IPS-18a (cell line): ENCODE data around the gene AVPI1.
"Not testable (repeated sequence)": the region's sequence is repeated elsewhere in the genome, so short reads cannot be mapped to it uniquely, and the experiment has no call there.

Source experiments
- H3K27ac ChIP-seq: one replicate; pipeline ENCODE4 v1.5.1; 2013; ENCODE audit warnings: low read length
- H3K27me3 ChIP-seq: one replicate; pipeline ENCODE4 v1.6.1; 2013; ENCODE audit warnings: mild to moderate bottlenecking, low read length; ENCODE audit not compliant: control insufficient read depth, insufficient read depth
- H3K36me3 ChIP-seq: one replicate; pipeline ENCODE4 v1.6.1; 2013; ENCODE audit warnings: low read depth, low read length; ENCODE audit not compliant: control insufficient read depth
- H3K4me1 ChIP-seq: one replicate; pipeline ENCODE4 v1.6.1; 2013; ENCODE audit warnings: low read depth, low read length; ENCODE audit not compliant: control insufficient read depth
- H3K4me3 ChIP-seq: one replicate; pipeline ENCODE4 v1.5.1; 2013; ENCODE audit warnings: low read length
- H3K9ac ChIP-seq: one replicate; pipeline ENCODE4 v1.6.1; 2013; ENCODE audit warnings: mild to moderate bottlenecking, low read length, moderate library complexity
- H3K9me3 ChIP-seq: one replicate; pipeline ENCODE4 v1.6.1; 2013; ENCODE audit warnings: low read depth, low read length; ENCODE audit not compliant: control insufficient read depth

The AVPI1 gene

GRCh38 chr10:97647556-97647955 lies 39.5 kb downstream of the AVPI1 start:
- Histone ChIP-seq H3K27me3 (no peaks in the 10 kb centered on the region), H3K9me3 (no peaks in the 10 kb centered on the region), H3K4me3 (no peak overlapping the region), H3K9ac (no peak overlapping the region), H3K27ac (no peak overlapping the region), H3K36me3 (peaks cover 28% of the 10 kb centered on the region), H3K4me1 (peaks cover 22% of the 10 kb centered on the region)

- no peaks in the 10 kb centered on the region for H3K9me3 ChIP-seq
- peaks cover 29% of the 10 kb centered on the region for H3K4me1 ChIP-seq
- H3K27ac ChIP-seq = no peak overlapping the region
Measured at GRCh38 chr10:97644936-97645335, 42.1 kb downstream of the AVPI1 start.

GRCh38 chr10:97643441-97643985 lies 43.5 kb downstream of the AVPI1 start:
- H3K27ac ChIP-seq = no peak overlapping the region
- H3K4me3 ChIP-seq = no peak overlapping the region
- no peaks in the 10 kb centered on the region for H3K27me3 ChIP-seq
- no peaks in the 10 kb centered on the region for H3K9me3 ChIP-seq
- H3K4me1 ChIP-seq = peaks cover 21% of the 10 kb centered on the region
- peaks cover 15% of the 10 kb centered on the region for H3K36me3 ChIP-seq
- no peak overlapping the region for H3K9ac ChIP-seq

More at GRCh38 chr10:97644936-97645335, 42.1 kb downstream of the AVPI1 start:
- no peaks in the 10 kb centered on the region for H3K27me3 ChIP-seq
- peaks cover 15% of the 10 kb centered on the region for H3K36me3 ChIP-seq
- H3K9ac ChIP-seq = no peak overlapping the region
- no peak overlapping the region for H3K4me3 ChIP-seq

GRCh38 chr10:97642471-97643159 lies 44.4 kb downstream of the AVPI1 start:
- Histone ChIP-seq H3K36me3 (peaks cover 15% of the 10 kb centered on the region), H3K4me1 (peaks cover 15% of the 10 kb centered on the region)
- H3K9me3 ChIP-seq, H3K9ac ChIP-seq, H3K27me3 ChIP-seq, H3K27ac ChIP-seq, H3K4me3 ChIP-seq: not testable (repeated sequence)

- H3K9me3 ChIP-seq = no peaks in the 10 kb centered on the region
- H3K27ac ChIP-seq = no peak overlapping the region
- no peaks in the 10 kb centered on the region for H3K27me3 ChIP-seq
- peak overlapping the region; percentile 92 for H3K4me3 ChIP-seq
- peaks cover 15% of the 10 kb centered on the region for H3K36me3 ChIP-seq
- peaks cover 11% of the 10 kb centered on the region for H3K4me1 ChIP-seq
- H3K9ac ChIP-seq = peak overlapping the region; percentile 63
Measured at GRCh38 chr10:97640868-97641811, 45.9 kb downstream of the AVPI1 start.

GRCh38 chr10:97640174-97640867 lies 46.7 kb downstream of the AVPI1 start, which contains the start of gene PI4K2A:
Gene PI4K2A (plus strand): TSS chr10:97640671. CDS start chr10:97640743, 72 bp downstream.
- H3K27ac ChIP-seq = no peak within 1 kb of the TSS
- H3K36me3 ChIP-seq = peaks cover 15% of the 10 kb centered on the region
- H3K4me1 ChIP-seq = peaks cover 11% of the 10 kb centered on the region
- no peaks in the 10 kb centered on the region for H3K27me3 ChIP-seq
- H3K4me3 ChIP-seq = peak within 1 kb of the TSS; percentile 92
- no peaks in the 10 kb centered on the region for H3K9me3 ChIP-seq
- H3K9ac ChIP-seq = peak within 1 kb of the TSS; percentile 63

GRCh38 chr10:97639090-97639489 lies 48.0 kb downstream of the AVPI1 start:
- not testable (repeated sequence) for H3K36me3 ChIP-seq, H3K27me3 ChIP-seq, H3K4me3 ChIP-seq, H3K27ac ChIP-seq, H3K9me3 ChIP-seq, H3K9ac ChIP-seq
- H3K4me1 ChIP-seq = peaks cover 11% of the 10 kb centered on the region

- no peak overlapping the region for H3K27ac ChIP-seq
- H3K9me3 ChIP-seq = no peaks in the 10 kb centered on the region
- no peak overlapping the region for H3K4me3 ChIP-seq
- no peak overlapping the region for H3K9ac ChIP-seq
- no peaks in the 10 kb centered on the region for H3K27me3 ChIP-seq
- H3K36me3 ChIP-seq = no peaks in the 10 kb centered on the region
- H3K4me1 ChIP-seq = peaks cover 4% of the 10 kb centered on the region
Measured at GRCh38 chr10:97635577-97635976, 51.5 kb downstream of the AVPI1 start.

GRCh38 chr10:97633921-97634320 lies 53.1 kb downstream of the AVPI1 start:
- Histone ChIP-seq H3K4me1 (no peaks in the 10 kb centered on the region), H3K9ac (peak overlapping the region; percentile 87), H3K36me3 (no peaks in the 10 kb centered on the region), H3K4me3 (peak overlapping the region; percentile 92), H3K27ac (peak overlapping the region; percentile 1), H3K27me3 (no peaks in the 10 kb centered on the region), H3K9me3 (no peaks in the 10 kb centered on the region)

GRCh38 chr10:97632949-97633884 lies 53.8 kb downstream of the AVPI1 start, which contains the start of gene MORN4:
Gene MORN4 (minus strand): TSS chr10:97633500. CDS start chr10:97619653, 13,847 bp downstream.
- Histone ChIP-seq H3K9ac (peak within 1 kb of the TSS; percentile 87), H3K27ac (peak within 1 kb of the TSS; percentile 15), H3K4me3 (peak within 1 kb of the TSS; percentile 92), H3K27me3 (no peaks in the 10 kb centered on the region), H3K9me3 (no peaks in the 10 kb centered on the region), H3K36me3 (no peaks in the 10 kb centered on the region), H3K4me1 (no peaks in the 10 kb centered on the region)
